Measurements from ENCODE around the gene SMARCD3.

GRCh38 chr7:151193203-151193978 is 55.1 kb downstream of the SMARCD3 start:
- TF ChIP-seq USF2 (IDR thresholded peaks at IDR 0.05; ENCODE audit: low read depth, low read length) (no peak), CTCF (conservative IDR thresholded peaks at IDR 0.05; ENCODE audit: low read depth, low read length) (no peak), FOS (IDR thresholded peaks at IDR 0.05; ENCODE audit: low read depth, low read length) (no peak), SMC3 (IDR thresholded peaks at IDR 0.05; ENCODE audit: low read depth, low read length) (no peak), ELK1 (IDR thresholded peaks at IDR 0.05; ENCODE audit: borderline replicate concordance, low read depth, low read length) (no peak), RFX5 (IDR thresholded peaks at IDR 0.05; ENCODE audit: low read depth, low read length) (no peak), POLR2A (IDR thresholded peaks at IDR 0.05; ENCODE audit: low read depth, low read length) (no peak), RCOR1 (IDR thresholded peaks at IDR 0.05; ENCODE audit: insufficient replicate concordance, low read length) (no peak), BHLHE40 (IDR thresholded peaks at IDR 0.05; ENCODE audit: low read depth, low read length) (no peak), MXI1 (IDR thresholded peaks at IDR 0.05; ENCODE audit: borderline replicate concordance, low read depth, low read length) (no peak)
